ENCODE measurements around the gene GP9. TPM values are rescaled to one million over a fixed set of nuclear protein-coding genes. Genes with fewer than 3 reads are reported as not detected.

GP9 gene
- total RNA-seq, 1 donor from 2014 or later, result not detected

- peaks cover 2% of the 10 kb centered on the region for H3K27me3 Mint-ChIP-seq (ENCODE audit: unreplicated experiment)
- TF ChIP-seq CTCF (IDR thresholded peaks at IDR 0.05; ENCODE audit: partially characterized antibody, unreplicated experiment), result no peak
- H3K9me3 Mint-ChIP-seq (ENCODE audit: unreplicated experiment), result peaks cover 4% of the 10 kb centered on the region
- no peak overlapping the region for H3K27ac Mint-ChIP-seq (ENCODE audit: unreplicated experiment)
- DNase-seq, result no peak
- H3K4me1 Mint-ChIP-seq (ENCODE audit: low read depth, unreplicated experiment), result no peaks in the 10 kb centered on the region
- peaks cover 26% of the 10 kb centered on the region for H3K36me3 Mint-ChIP-seq (ENCODE audit: unreplicated experiment)
- H3K4me3 Mint-ChIP-seq (ENCODE audit: unreplicated experiment), result no peak overlapping the region
These were observed 34.7 kb downstream of the GP9 start for GRCh38 chr3:129095285-129095684.

- no peak for TF ChIP-seq CTCF (IDR thresholded peaks at IDR 0.05; ENCODE audit: partially characterized antibody, unreplicated experiment)
- no peak for DNase-seq
- Mint-ChIP-seq H3K27me3 (ENCODE audit: unreplicated experiment) (peaks cover 2% of the 10 kb centered on the region), H3K36me3 (ENCODE audit: unreplicated experiment) (peaks cover 26% of the 10 kb centered on the region), H3K27ac (ENCODE audit: unreplicated experiment) (no peak overlapping the region), H3K9me3 (ENCODE audit: unreplicated experiment) (peaks cover 6% of the 10 kb centered on the region), H3K4me3 (ENCODE audit: unreplicated experiment) (no peak overlapping the region), H3K4me1 (ENCODE audit: low read depth, unreplicated experiment) (no peaks in the 10 kb centered on the region)
These were observed 39.7 kb downstream of the GP9 start for GRCh38 chr3:129100274-129100673.

- TF ChIP-seq CTCF (IDR thresholded peaks at IDR 0.05; ENCODE audit: partially characterized antibody, unreplicated experiment), result no peak
- H3K27ac Mint-ChIP-seq (ENCODE audit: unreplicated experiment), result no peak overlapping the region
- peaks cover 5% of the 10 kb centered on the region for H3K9me3 Mint-ChIP-seq (ENCODE audit: unreplicated experiment)
- H3K36me3 Mint-ChIP-seq (ENCODE audit: unreplicated experiment), result peaks cover 26% of the 10 kb centered on the region
- H3K27me3 Mint-ChIP-seq (ENCODE audit: unreplicated experiment), result peaks cover 2% of the 10 kb centered on the region
- H3K4me1 Mint-ChIP-seq (ENCODE audit: low read depth, unreplicated experiment), result no peaks in the 10 kb centered on the region
- H3K4me3 Mint-ChIP-seq (ENCODE audit: unreplicated experiment), result no peak overlapping the region
- DNase-seq, result no peak
These were observed 41.0 kb downstream of the GP9 start for GRCh38 chr3:129101370-129102138.

- Mint-ChIP-seq H3K4me3 (ENCODE audit: unreplicated experiment) (no peak overlapping the region), H3K4me1 (ENCODE audit: low read depth, unreplicated experiment) (no peaks in the 10 kb centered on the region), H3K27ac (ENCODE audit: unreplicated experiment) (no peak overlapping the region), H3K9me3 (ENCODE audit: unreplicated experiment) (peaks cover 4% of the 10 kb centered on the region), H3K27me3 (ENCODE audit: unreplicated experiment) (no peaks in the 10 kb centered on the region), H3K36me3 (ENCODE audit: unreplicated experiment) (peaks cover 12% of the 10 kb centered on the region)
- no peak for DNase-seq
- TF ChIP-seq CTCF (IDR thresholded peaks at IDR 0.05; ENCODE audit: partially characterized antibody, unreplicated experiment), result no peak
These were observed 42.7 kb downstream of the GP9 start for GRCh38 chr3:129103296-129103695.

GRCh38 chr3:129104051-129104450, 43.5 kb downstream of the GP9 start:
- no peak overlapping the region for H3K4me3 Mint-ChIP-seq (ENCODE audit: unreplicated experiment)
- H3K9me3 Mint-ChIP-seq (ENCODE audit: unreplicated experiment), result peaks cover 4% of the 10 kb centered on the region
- H3K27ac Mint-ChIP-seq (ENCODE audit: unreplicated experiment), result no peak overlapping the region
- peaks cover 8% of the 10 kb centered on the region for H3K36me3 Mint-ChIP-seq (ENCODE audit: unreplicated experiment)
- no peak for TF ChIP-seq CTCF (IDR thresholded peaks at IDR 0.05; ENCODE audit: partially characterized antibody, unreplicated experiment)
- no peaks in the 10 kb centered on the region for H3K27me3 Mint-ChIP-seq (ENCODE audit: unreplicated experiment)
- no peak for DNase-seq
- no peaks in the 10 kb centered on the region for H3K4me1 Mint-ChIP-seq (ENCODE audit: low read depth, unreplicated experiment)
